NCI-H69 (cell line): ENCODE measurements around the gene PTPRT.

Source experiments
- DNase-seq: peaks from one replicate; lab custom pipeline; 2025; lab: John Stamatoyannopoulos, UW

PTPRT gene

GRCh38 chr20:42376131-42376530, 813.6 kb downstream of the PTPRT start:
- no peak for DNase-seq

GRCh38 chr20:42373049-42373448, 816.7 kb downstream of the PTPRT start:
- DNase-seq = no peak

- no peak for DNase-seq
Measured at GRCh38 chr20:42370075-42370474, 819.6 kb downstream of the PTPRT start.

- DNase-seq = no peak
Measured at GRCh38 chr20:42368910-42369309, 820.8 kb downstream of the PTPRT start.

GRCh38 chr20:42366626-42367025, 823.1 kb downstream of the PTPRT start:
- no peak for DNase-seq

- no peak for DNase-seq
Measured at GRCh38 chr20:42364446-42364845, 825.3 kb downstream of the PTPRT start.

GRCh38 chr20:42361402-42361970, 828.2 kb downstream of the PTPRT start:
- DNase-seq = no peak

- DNase-seq = no peak
Measured at GRCh38 chr20:42360621-42361020, 829.1 kb downstream of the PTPRT start.

- DNase-seq = no peak
Measured at GRCh38 chr20:42359617-42360016, 830.1 kb downstream of the PTPRT start.

- no peak for DNase-seq
Measured at GRCh38 chr20:42352096-42352495, 837.6 kb downstream of the PTPRT start.

- no peak for DNase-seq
Measured at GRCh38 chr20:42350521-42350920, 839.2 kb downstream of the PTPRT start.

GRCh38 chr20:42346189-42347170, 843.2 kb downstream of the PTPRT start:
- DNase-seq = no peak

GRCh38 chr20:42341654-42342053, 848.1 kb downstream of the PTPRT start:
- DNase-seq = no peak

GRCh38 chr20:42340368-42340767, 849.3 kb downstream of the PTPRT start:
- no peak for DNase-seq

GRCh38 chr20:42338294-42339201, 851.2 kb downstream of the PTPRT start:
- no peak for DNase-seq

GRCh38 chr20:42336576-42336975, 853.1 kb downstream of the PTPRT start:
- no peak for DNase-seq

- no peak for DNase-seq
Measured at GRCh38 chr20:42319252-42320013, 870.3 kb downstream of the PTPRT start.

GRCh38 chr20:42313704-42314103, 876.0 kb downstream of the PTPRT start:
- no peak for DNase-seq

- DNase-seq = peak; percentile 52
Measured at GRCh38 chr20:42309050-42309449, 880.7 kb downstream of the PTPRT start.

GRCh38 chr20:42308171-42308570, 881.5 kb downstream of the PTPRT start:
- DNase-seq = no peak

- DNase-seq = no peak
Measured at GRCh38 chr20:42295592-42295991, 894.1 kb downstream of the PTPRT start.

GRCh38 chr20:42294976-42295375, 894.7 kb downstream of the PTPRT start:
- DNase-seq = no peak
